Tibial artery (tissue), 4 donors: ENCODE data around the gene PRSS50.

Source experiments
- DNase-seq, 2 donors: peaks; one replicate each; pipeline ENCODE4 v3.0.0-alpha.2; 2019
- H3K27ac ChIP-seq, 2 donors: fragments of 200-600 bp; sonication (generic) in 1 of 2; 1 replicate in 1 of 2; 2 replicates in 1 of 2; pipeline ENCODE4 v1.5.1; 2018 to 2019; ENCODE audit warnings: mild to moderate bottlenecking in 1 of 2
- H3K27me3 ChIP-seq, 2 donors: fragments of 200-600 bp; sonication (generic) in 1 of 2; one replicate each; pipeline versions ENCODE4 v1.5.1 to v1.6.0; 2016 to 2019
- H3K36me3 ChIP-seq, 3 donors: fragments of 200-600 bp; sonication (generic) in 2 of 3; one replicate each; pipeline ENCODE4 v1.5.1; 2016 to 2019; ENCODE audit warnings: mild to moderate bottlenecking in 2 of 3
- H3K4me1 ChIP-seq, 4 donors: fragments of 200-600 bp; sonication (generic) in 2 of 4; 1 replicate in 3 of 4; 2 replicates in 1 of 4; pipeline ENCODE4 v1.5.1; 2016 to 2019
- H3K4me3 ChIP-seq, 2 donors: fragments of 200-600 bp; sonication (generic) in 1 of 2; 1 replicate in 1 of 2; 2 replicates in 1 of 2; pipeline ENCODE4 v1.5.1; 2018 to 2019; ENCODE audit warnings: mild to moderate bottlenecking in 2 of 2
- H3K9me3 ChIP-seq, 3 donors: fragments of 200-600 bp; sonication (generic) in 1 of 3; one replicate each; pipeline ENCODE4 v1.5.1; 2016 to 2019
- CTCF ChIP-seq, 2 experiments: fragments of 200-600 bp in 1 of 2; fragments of 450-650 bp in 1 of 2; IDR thresholded peaks; one replicate each; pipeline ENCODE4 v1.5.1; 2017 to 2019; ENCODE audit warnings: antibody characterized with exemption in 2 of 2, mild to moderate bottlenecking in 1 of 2, moderate library complexity in 1 of 2
- intact Hi-C: fragments of 100-400 bp; cut with DNase I; formaldehyde crosslinking; loops from one replicate; pipeline ENCODE4 v1.15.0; 2023; ENCODE audit warnings: low total_unique reads

PRSS50 gene

GRCh38 chr3:46682974-46683373, 34.7 kb downstream of the PRSS50 start:
- intact Hi-C loops, result no loop called here
- H3K27me3 ChIP-seq, result no peaks in the 10 kb centered on the region
- H3K4me1 ChIP-seq, result no peaks in the 10 kb centered on the region
- H3K36me3 ChIP-seq, result peaks cover 11 to 100% (median 46%) of the 10 kb centered on the region in 3 donors
- no peaks in the 10 kb centered on the region for H3K9me3 ChIP-seq
- no peak for DNase-seq
- H3K4me3 ChIP-seq, result no peak overlapping the region
- no peak for TF ChIP-seq CTCF (IDR thresholded peaks at IDR 0.05)
- H3K27ac ChIP-seq, result no peak overlapping the region

DNA sequence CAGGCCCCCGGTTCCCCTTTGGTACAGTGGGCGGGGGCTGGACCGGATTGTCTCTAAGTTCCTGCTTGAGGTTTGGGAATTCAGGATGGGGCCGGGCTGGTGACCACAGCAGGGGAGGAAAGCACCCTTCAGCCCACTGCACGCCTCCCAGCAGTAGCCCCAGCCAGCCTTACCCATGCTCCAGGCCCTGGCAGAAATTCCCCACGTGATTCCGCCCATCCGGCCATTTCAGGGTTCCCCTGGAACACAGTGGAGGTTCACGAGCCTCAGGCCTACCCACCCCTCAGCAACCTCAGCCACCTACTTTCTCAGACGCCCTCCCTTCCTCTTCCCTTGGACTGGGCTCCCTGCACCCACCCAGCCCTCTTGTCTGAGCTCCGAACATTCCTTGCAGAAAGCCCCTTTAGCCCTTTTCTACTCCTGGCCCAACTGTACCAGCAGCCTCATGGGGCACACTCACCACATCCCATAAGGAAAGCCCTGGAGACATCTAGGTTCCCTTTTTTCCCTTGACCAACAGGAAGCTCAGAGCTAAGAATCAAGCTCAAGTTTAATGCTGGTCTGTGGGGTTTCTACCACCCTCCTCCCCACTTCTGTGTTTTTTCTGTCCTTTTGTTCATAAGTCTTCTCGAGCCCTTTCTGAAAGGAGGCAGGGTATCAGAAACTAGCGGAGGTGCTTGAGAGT, 35.7 kb downstream of the PRSS50 start:
- H3K4me3 ChIP-seq, result no peak overlapping the region
- no peaks in the 10 kb centered on the region for H3K9me3 ChIP-seq
- peaks cover 11 to 94% (median 41%) of the 10 kb centered on the region in 3 donors for H3K36me3 ChIP-seq
- H3K27ac ChIP-seq, result no peak overlapping the region
- no peaks in the 10 kb centered on the region for H3K27me3 ChIP-seq
- intact Hi-C loops, result no loop called here
- no peaks in the 10 kb centered on the region for H3K4me1 ChIP-seq
- no peak for TF ChIP-seq CTCF (IDR thresholded peaks at IDR 0.05)
- DNase-seq, result no peak

DNA sequence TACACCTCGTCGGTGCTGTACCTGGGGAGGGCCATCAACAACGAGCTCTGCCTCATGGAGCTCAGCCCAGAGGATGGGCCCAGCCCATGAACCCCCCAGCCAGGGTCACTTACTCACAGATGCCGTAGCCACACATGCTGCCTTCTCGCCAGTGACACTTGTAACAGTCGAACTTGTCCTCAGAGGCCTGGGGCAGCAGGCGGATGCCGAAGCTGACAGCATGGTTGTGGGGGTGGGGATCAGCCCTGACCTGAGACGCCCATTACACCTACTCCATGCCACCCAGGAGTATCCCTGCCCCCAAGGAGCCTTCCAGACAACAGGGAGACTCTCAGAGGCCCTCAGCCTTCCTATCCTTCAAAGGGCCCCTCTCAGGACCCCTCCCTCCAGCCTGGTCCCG, 36.3 kb downstream of the PRSS50 start:
- TF ChIP-seq CTCF (IDR thresholded peaks at IDR 0.05), result no peak
- Histone ChIP-seq H3K9me3 (no peaks in the 10 kb centered on the region), H3K4me1 (no peaks in the 10 kb centered on the region), H3K4me3 (no peak overlapping the region), H3K36me3 (peaks cover 11 to 92% (median 41%) of the 10 kb centered on the region in 3 donors), H3K27me3 (no peaks in the 10 kb centered on the region), H3K27ac (no peak overlapping the region)
- DNase-seq, result no peak
- intact Hi-C loops, result no loop called here

- TF ChIP-seq CTCF (IDR thresholded peaks at IDR 0.05), result no peak
- H3K36me3 ChIP-seq, result peaks cover 11 to 92% (median 36%) of the 10 kb centered on the region in 3 donors
- intact Hi-C loops, result no loop called here
These were observed 37.3 kb downstream of the PRSS50 start for GRCh38 chr3:46680298-46680826.

GRCh38 chr3:46679681-46680080, 38.0 kb downstream of the PRSS50 start:
- peaks cover 11 to 92% (median 29%) of the 10 kb centered on the region in 3 donors for H3K36me3 ChIP-seq
- intact Hi-C loops, result no loop called here
- no peak overlapping the region for H3K27ac ChIP-seq
- no peaks in the 10 kb centered on the region for H3K4me1 ChIP-seq
- no peaks in the 10 kb centered on the region for H3K9me3 ChIP-seq
- no peak for DNase-seq
- no peaks in the 10 kb centered on the region for H3K27me3 ChIP-seq
- H3K4me3 ChIP-seq, result no peak overlapping the region
- TF ChIP-seq CTCF (IDR thresholded peaks at IDR 0.05), result no peak

More at GRCh38 chr3:46680298-46680826, 37.3 kb downstream of the PRSS50 start:
- H3K27ac ChIP-seq, result no peak overlapping the region
- no peak overlapping the region for H3K4me3 ChIP-seq
- no peaks in the 10 kb centered on the region for H3K9me3 ChIP-seq
- no peak for DNase-seq
- no peaks in the 10 kb centered on the region for H3K27me3 ChIP-seq
- no peaks in the 10 kb centered on the region for H3K4me1 ChIP-seq
